SK-N-SH treated with all-trans-retinoic acid at 6 μM for 48 hours (cell line): Measurements from ENCODE around the gene PDE4B.

ENCODE experiments used
- ATAC-seq: fragments of 200-7000 bp; cut with Tn5 transposase; 3 replicates; pipeline ENCODE4 v1.9.1; 2020; ENCODE audit warnings: mild to moderate bottlenecking, moderate library complexity
- ARNTL ChIP-seq: fragments of 450-650 bp; formaldehyde crosslinking; IDR thresholded peaks from 2 replicates; pipeline ENCODE4 v1.5.0; 2020; ENCODE audit warnings: low read depth, mild to moderate bottlenecking, moderate library complexity, borderline replicate concordance
- BACH2 ChIP-seq: fragments of 250-450 bp; sonication (Bioruptor Pico); IDR thresholded peaks from 2 replicates; pipeline ENCODE4 v1.9.0; 2021; ENCODE audit warnings: mild to moderate bottlenecking, borderline replicate concordance
- CSDC2 ChIP-seq: fragments of 250-450 bp; sonication (Bioruptor Pico); IDR thresholded peaks from 2 replicates; pipeline ENCODE4 v1.5.0; 2020; ENCODE audit warnings: mild to moderate bottlenecking, moderate library complexity
- ESRRG ChIP-seq: fragments of 250-450 bp; sonication (Bioruptor Pico); IDR thresholded peaks from 2 replicates; pipeline ENCODE4 v1.6.1; 2021; ENCODE audit warnings: mild to moderate bottlenecking
- GLIS3 ChIP-seq: fragments of 250-450 bp; sonication (Bioruptor Pico); IDR thresholded peaks from 2 replicates; pipeline ENCODE4 v1.5.0; 2020; ENCODE audit warnings: mild to moderate bottlenecking, moderate library complexity
- ISL1 ChIP-seq: fragments of 250-450 bp; sonication (Bioruptor Pico); IDR thresholded peaks from 2 replicates; pipeline ENCODE4 v2.1.2; 2022; ENCODE audit warnings: mild to moderate bottlenecking, moderate library complexity
- PPARA ChIP-seq: fragments of 250-450 bp; sonication (Bioruptor Pico); IDR thresholded peaks from 2 replicates; pipeline ENCODE4 v1.5.0; 2020; ENCODE audit warnings: mild to moderate bottlenecking, borderline replicate concordance
- RARB ChIP-seq: fragments of 250-450 bp; sonication (Bioruptor Pico); IDR thresholded peaks from 2 replicates; pipeline ENCODE4 v1.8.0; 2021; ENCODE audit warnings: mild to moderate bottlenecking, moderate library complexity
- SNAI2 ChIP-seq: fragments of 250-450 bp; sonication (Bioruptor Pico); IDR thresholded peaks from 2 replicates; pipeline ENCODE4 v1.5.0; 2020; ENCODE audit warnings: mild to moderate bottlenecking, moderate library complexity
- TCF4 ChIP-seq: fragments of 250-450 bp; sonication (Bioruptor Pico); IDR thresholded peaks from 2 replicates; pipeline ENCODE4 v1.8.0; 2021; ENCODE audit warnings: mild to moderate bottlenecking, moderate library complexity, borderline replicate concordance
- TOX ChIP-seq: fragments of 250-450 bp; sonication (Bioruptor Pico); IDR thresholded peaks from 2 replicates; pipeline ENCODE4 v1.8.0; 2021; ENCODE audit warnings: mild to moderate bottlenecking, moderate library complexity, borderline replicate concordance
- ZC3H10 ChIP-seq: fragments of 250-450 bp; sonication (Bioruptor Pico); IDR thresholded peaks from 2 replicates; pipeline ENCODE4 v1.5.1; 2021; ENCODE audit warnings: mild to moderate bottlenecking, moderate library complexity
- ZFP3 ChIP-seq: fragments of 250-450 bp; sonication (Bioruptor Pico); IDR thresholded peaks from 2 replicates; pipeline ENCODE4 v1.5.0; 2020; ENCODE audit warnings: mild to moderate bottlenecking, moderate library complexity
- ZNF565 ChIP-seq: fragments of 450-650 bp; formaldehyde crosslinking; conservative IDR thresholded peaks from 2 replicates; pipeline ENCODE4 v1.5.0; 2020; ENCODE audit warnings: low read depth, mild to moderate bottlenecking, moderate library complexity
- ZNF70 ChIP-seq: fragments of 450-650 bp; formaldehyde crosslinking; IDR thresholded peaks from 2 replicates; pipeline ENCODE4 v1.5.0; 2020; ENCODE audit warnings: mild to moderate bottlenecking, moderate library complexity
- ZNF8 ChIP-seq: fragments of 450-650 bp; formaldehyde crosslinking; IDR thresholded peaks from 2 replicates; pipeline ENCODE4 v1.5.0; 2020; ENCODE audit warnings: mild to moderate bottlenecking, moderate library complexity
- TF ChIP-seq, protein P1 (sequence below): fragments of 250-450 bp; sonication (Bioruptor Pico); IDR thresholded peaks from 2 replicates; pipeline ENCODE4 v1.5.1; 2021; ENCODE audit warnings: mild to moderate bottlenecking, moderate library complexity
- TF ChIP-seq, protein P2 (sequence below): fragments of 250-450 bp; sonication (Bioruptor Pico); IDR thresholded peaks from 2 replicates; pipeline ENCODE4 v1.5.1; 2020; ENCODE audit warnings: low read depth, mild to moderate bottlenecking, moderate library complexity
- TF ChIP-seq, protein P3 (sequence below): fragments of 250-450 bp; sonication (Bioruptor Pico); IDR thresholded peaks from 2 replicates; pipeline ENCODE4 v1.8.0; 2021; ENCODE audit warnings: low read depth, mild to moderate bottlenecking, moderate library complexity, borderline replicate concordance
- TF ChIP-seq, protein P4 (sequence below): fragments of 250-450 bp; sonication (Bioruptor Pico); IDR thresholded peaks from 2 replicates; pipeline ENCODE4 v1.5.0; 2020; ENCODE audit warnings: mild to moderate bottlenecking, moderate library complexity
- TF ChIP-seq, protein P5 (sequence below): fragments of 250-450 bp; sonication (Bioruptor Pico); IDR thresholded peaks from 2 replicates; pipeline ENCODE4 v1.8.0; 2020; ENCODE audit warnings: mild to moderate bottlenecking, moderate library complexity, borderline replicate concordance

PDE4B gene

DNA sequence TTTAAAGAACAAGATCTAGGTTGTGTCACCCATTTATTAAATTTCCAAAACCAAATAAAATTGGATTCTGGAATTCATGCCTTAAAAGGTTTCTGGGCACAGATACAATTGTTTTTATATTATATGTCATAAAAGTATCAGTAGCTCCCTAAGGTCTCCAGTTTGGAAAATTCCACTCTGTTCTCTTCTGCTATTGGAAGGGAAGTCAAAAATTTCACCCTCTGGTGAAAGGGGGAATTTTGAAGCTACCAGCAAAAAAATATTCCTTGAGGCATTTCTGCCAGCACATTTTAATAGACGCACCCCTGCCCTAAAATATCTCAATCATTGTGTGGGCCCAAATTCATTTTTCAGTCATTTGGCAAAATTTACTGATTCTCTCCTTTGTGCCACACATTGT lies 455.6 kb downstream of the PDE4B start:
- ATAC-seq: no peak
- TF ChIP-seq ISL1 (CRISPR knock-in tag): peak; percentile 87
- TF ChIP-seq, protein P1, sequence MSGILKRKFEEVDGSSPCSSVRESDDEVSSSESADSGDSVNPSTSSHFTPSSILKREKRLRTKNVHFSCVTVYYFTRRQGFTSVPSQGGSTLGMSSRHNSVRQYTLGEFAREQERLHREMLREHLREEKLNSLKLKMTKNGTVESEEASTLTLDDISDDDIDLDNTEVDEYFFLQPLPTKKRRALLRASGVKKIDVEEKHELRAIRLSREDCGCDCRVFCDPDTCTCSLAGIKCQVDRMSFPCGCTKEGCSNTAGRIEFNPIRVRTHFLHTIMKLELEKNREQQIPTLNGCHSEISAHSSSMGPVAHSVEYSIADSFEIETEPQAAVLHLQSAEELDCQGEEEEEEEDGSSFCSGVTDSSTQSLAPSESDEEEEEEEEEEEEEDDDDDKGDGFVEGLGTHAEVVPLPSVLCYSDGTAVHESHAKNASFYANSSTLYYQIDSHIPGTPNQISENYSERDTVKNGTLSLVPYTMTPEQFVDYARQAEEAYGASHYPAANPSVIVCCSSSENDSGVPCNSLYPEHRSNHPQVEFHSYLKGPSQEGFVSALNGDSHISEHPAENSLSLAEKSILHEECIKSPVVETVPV (CRISPR knock-in tag): no peak

DNA sequence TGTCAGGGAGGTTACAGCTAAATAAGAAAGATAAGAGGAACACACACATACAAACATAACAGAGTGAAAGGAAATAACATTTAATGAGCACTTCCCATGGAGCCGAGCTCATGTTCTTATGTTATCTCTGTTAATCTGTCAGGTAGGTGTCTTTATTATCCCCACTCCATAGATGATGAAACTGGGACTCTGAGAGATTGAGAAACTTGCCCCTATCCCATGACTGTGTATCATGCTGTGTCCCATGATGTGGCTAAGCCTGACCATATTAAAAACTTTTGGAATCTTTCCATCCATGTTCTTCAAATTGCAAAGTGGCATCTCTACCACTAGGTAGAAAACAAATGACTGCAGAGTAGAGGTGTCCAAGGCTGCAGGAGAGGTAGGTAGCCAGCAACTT lies 456.1 kb downstream of the PDE4B start:
- no peak for ATAC-seq
- TF ChIP-seq ZNF8 (CRISPR knock-in tag) (no peak), RARB (CRISPR knock-in tag) (no peak), TOX (no peak), GLIS3 (CRISPR knock-in tag) (no peak), PPARA (no peak), ESRRG (no peak), ISL1 (CRISPR knock-in tag) (no peak), ZNF70 (CRISPR knock-in tag) (no peak), SNAI2 (CRISPR knock-in tag) (no peak), ARNTL (CRISPR knock-in tag) (no peak), ZFP3 (CRISPR knock-in tag) (no peak)
- TF ChIP-seq, protein P2, sequence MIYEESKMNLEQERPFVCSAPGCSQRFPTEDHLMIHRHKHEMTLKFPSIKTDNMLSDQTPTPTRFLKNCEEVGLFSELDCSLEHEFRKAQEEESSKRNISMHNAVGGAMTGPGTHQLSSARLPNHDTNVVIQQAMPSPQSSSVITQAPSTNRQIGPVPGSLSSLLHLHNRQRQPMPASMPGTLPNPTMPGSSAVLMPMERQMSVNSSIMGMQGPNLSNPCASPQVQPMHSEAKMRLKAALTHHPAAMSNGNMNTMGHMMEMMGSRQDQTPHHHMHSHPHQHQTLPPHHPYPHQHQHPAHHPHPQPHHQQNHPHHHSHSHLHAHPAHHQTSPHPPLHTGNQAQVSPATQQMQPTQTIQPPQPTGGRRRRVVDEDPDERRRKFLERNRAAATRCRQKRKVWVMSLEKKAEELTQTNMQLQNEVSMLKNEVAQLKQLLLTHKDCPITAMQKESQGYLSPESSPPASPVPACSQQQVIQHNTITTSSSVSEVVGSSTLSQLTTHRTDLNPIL (CRISPR knock-in tag): no peak
- TF ChIP-seq, protein P3, sequence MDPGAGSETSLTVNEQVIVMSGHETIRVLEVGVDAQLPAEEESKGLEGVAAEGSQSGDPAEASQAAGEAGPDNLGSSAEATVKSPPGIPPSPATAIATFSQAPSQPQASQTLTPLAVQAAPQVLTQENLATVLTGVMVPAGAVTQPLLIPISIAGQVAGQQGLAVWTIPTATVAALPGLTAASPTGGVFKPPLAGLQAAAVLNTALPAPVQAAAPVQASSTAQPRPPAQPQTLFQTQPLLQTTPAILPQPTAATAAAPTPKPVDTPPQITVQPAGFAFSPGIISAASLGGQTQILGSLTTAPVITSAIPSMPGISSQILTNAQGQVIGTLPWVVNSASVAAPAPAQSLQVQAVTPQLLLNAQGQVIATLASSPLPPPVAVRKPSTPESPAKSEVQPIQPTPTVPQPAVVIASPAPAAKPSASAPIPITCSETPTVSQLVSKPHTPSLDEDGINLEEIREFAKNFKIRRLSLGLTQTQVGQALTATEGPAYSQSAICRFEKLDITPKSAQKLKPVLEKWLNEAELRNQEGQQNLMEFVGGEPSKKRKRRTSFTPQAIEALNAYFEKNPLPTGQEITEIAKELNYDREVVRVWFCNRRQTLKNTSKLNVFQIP (CRISPR knock-in tag): no peak
- TF ChIP-seq, all 23 proteins: peak for 0

DNA sequence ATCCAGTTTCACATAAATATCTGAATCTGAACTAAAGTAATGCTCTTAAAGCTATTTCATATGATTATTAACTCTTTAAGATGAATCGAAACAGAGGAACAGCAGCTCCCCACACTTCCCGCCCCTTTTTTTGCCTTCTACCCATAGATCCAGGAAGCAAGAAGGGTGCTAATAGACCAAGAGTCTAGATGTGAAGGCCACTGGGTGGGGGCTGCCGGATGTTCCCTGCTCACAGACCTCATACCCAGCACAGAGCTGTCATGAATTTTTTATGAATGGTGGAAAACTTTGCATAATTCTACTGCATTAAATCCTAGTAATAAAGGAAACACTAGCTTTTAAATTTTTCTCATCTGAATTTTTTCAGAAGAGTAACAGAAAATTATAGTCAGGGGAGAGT lies 457.4 kb downstream of the PDE4B start:
- ATAC-seq: no peak
- TF ChIP-seq ISL1 (CRISPR knock-in tag) (no peak), ZNF565 (CRISPR knock-in tag) (no peak), CSDC2 (no peak), TOX (no peak)
- TF ChIP-seq, protein P4, sequence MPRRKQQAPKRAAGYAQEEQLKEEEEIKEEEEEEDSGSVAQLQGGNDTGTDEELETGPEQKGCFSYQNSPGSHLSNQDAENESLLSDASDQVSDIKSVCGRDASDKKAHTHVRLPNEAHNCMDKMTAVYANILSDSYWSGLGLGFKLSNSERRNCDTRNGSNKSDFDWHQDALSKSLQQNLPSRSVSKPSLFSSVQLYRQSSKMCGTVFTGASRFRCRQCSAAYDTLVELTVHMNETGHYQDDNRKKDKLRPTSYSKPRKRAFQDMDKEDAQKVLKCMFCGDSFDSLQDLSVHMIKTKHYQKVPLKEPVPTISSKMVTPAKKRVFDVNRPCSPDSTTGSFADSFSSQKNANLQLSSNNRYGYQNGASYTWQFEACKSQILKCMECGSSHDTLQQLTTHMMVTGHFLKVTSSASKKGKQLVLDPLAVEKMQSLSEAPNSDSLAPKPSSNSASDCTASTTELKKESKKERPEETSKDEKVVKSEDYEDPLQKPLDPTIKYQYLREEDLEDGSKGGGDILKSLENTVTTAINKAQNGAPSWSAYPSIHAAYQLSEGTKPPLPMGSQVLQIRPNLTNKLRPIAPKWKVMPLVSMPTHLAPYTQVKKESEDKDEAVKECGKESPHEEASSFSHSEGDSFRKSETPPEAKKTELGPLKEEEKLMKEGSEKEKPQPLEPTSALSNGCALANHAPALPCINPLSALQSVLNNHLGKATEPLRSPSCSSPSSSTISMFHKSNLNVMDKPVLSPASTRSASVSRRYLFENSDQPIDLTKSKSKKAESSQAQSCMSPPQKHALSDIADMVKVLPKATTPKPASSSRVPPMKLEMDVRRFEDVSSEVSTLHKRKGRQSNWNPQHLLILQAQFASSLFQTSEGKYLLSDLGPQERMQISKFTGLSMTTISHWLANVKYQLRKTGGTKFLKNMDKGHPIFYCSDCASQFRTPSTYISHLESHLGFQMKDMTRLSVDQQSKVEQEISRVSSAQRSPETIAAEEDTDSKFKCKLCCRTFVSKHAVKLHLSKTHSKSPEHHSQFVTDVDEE (CRISPR knock-in tag): no peak

DNA sequence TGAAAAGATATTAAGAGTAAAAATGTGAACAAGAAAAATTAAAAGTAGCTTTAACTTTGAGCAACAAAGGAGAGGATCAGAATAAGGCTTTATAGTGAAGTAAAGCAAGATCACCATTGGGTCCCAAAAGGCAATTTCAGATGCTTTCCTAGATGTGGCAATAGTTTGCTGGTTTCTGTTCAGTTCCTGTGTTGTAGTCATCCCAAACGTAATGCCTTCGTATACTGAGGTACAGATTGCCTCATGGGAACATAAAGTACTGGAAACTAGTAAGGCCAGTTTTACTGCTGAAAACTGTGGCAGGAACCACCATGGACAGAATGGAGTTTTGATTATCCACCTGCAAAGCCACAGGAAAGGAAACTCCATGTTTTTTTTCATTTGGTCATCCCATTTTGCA lies 457.8 kb downstream of the PDE4B start:
- no peak for TF ChIP-seq SNAI2 (CRISPR knock-in tag)
- no peak for TF ChIP-seq CSDC2
- TF ChIP-seq ZC3H10: no peak
- TF ChIP-seq ZNF70 (CRISPR knock-in tag): no peak
- no peak for TF ChIP-seq TOX
- TF ChIP-seq BACH2 (CRISPR knock-in tag): no peak
- TF ChIP-seq ISL1 (CRISPR knock-in tag): no peak
- no peak for TF ChIP-seq ARNTL (CRISPR knock-in tag)
- no peak for TF ChIP-seq TCF4 (CRISPR knock-in tag)
- TF ChIP-seq, protein P5, sequence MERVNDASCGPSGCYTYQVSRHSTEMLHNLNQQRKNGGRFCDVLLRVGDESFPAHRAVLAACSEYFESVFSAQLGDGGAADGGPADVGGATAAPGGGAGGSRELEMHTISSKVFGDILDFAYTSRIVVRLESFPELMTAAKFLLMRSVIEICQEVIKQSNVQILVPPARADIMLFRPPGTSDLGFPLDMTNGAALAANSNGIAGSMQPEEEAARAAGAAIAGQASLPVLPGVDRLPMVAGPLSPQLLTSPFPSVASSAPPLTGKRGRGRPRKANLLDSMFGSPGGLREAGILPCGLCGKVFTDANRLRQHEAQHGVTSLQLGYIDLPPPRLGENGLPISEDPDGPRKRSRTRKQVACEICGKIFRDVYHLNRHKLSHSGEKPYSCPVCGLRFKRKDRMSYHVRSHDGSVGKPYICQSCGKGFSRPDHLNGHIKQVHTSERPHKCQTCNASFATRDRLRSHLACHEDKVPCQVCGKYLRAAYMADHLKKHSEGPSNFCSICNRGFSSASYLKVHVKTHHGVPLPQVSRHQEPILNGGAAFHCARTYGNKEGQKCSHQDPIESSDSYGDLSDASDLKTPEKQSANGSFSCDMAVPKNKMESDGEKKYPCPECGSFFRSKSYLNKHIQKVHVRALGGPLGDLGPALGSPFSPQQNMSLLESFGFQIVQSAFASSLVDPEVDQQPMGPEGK (CRISPR knock-in tag): no peak
- no peak for ATAC-seq
